OCI-LY3 (cell line): Measurements from ENCODE around the gene CCDC40.

ENCODE experiments used
- H2AFZ ChIP-seq: fragments of 200-600, 300-600 bp; shearing (Covaris generic); 2 replicates; pipeline ENCODE4 v1.6.0; 2014; ENCODE audit warnings: antibody characterized with exemption, low read depth, low read length
- H3K27ac ChIP-seq: fragments of 200-600, 300-600 bp; sonication (generic); 2 replicates; pipeline ENCODE4 v1.5.1; 2014; ENCODE audit warnings: mild to moderate bottlenecking, low read length, moderate library complexity, mixed read lengths
- H3K27me3 ChIP-seq: fragments of 200-600, 300-600 bp; sonication (generic); 2 replicates; pipeline ENCODE4 v1.6.1; 2014; ENCODE audit warnings: low read depth, low read length, mixed read lengths
- H3K36me3 ChIP-seq: fragments of 200-600, 300-600 bp; sonication (generic); replicated peaks from 2 replicates; pipeline ENCODE3; 2014; ENCODE audit warnings: low read depth, low read length, mixed read lengths
- H3K4me1 ChIP-seq: fragments of 300-600, 200-600 bp; sonication (generic); 2 replicates; pipeline ENCODE4 v1.6.1; 2014; ENCODE audit warnings: low read length, mixed read lengths
- H3K4me2 ChIP-seq: fragments of 200-600, 300-600 bp; sonication (generic); 2 replicates; pipeline ENCODE4 v1.6.1; 2014; ENCODE audit warnings: low read length, mixed read lengths
- H3K4me3 ChIP-seq: fragments of 300-600, 200-600 bp; sonication (generic); 2 replicates; pipeline ENCODE4 v1.5.1; 2014; ENCODE audit warnings: antibody characterized with exemption, mild to moderate bottlenecking, low read length, moderate library complexity
- H3K79me2 ChIP-seq: fragments of 300-600, 200-600 bp; shearing (Covaris generic); 2 replicates; pipeline ENCODE4 v1.6.1; 2014; ENCODE audit warnings: mild to moderate bottlenecking, low read length, mixed read lengths
- H3K9ac ChIP-seq: fragments of 300-600, 200-600 bp; shearing (Covaris generic); 2 replicates; pipeline ENCODE4 v1.6.0; 2014; ENCODE audit warnings: mild to moderate bottlenecking, low read length, moderate library complexity
- H3K9me3 ChIP-seq: fragments of 200-600, 300-600 bp; shearing (Covaris generic); 2 replicates; pipeline ENCODE4 v1.6.1; 2014; ENCODE audit warnings: low read length, mixed read lengths; ENCODE audit not compliant: insufficient read depth
- H4K20me1 ChIP-seq: fragments of 200-600, 300-600 bp; sonication (generic); 2 replicates; pipeline ENCODE4 v1.6.1; 2016; ENCODE audit warnings: low read length, mixed read lengths; ENCODE audit not compliant: insufficient read depth
- CTCF ChIP-seq: fragments of 200-600, 300-600 bp; sonication (generic); IDR thresholded peaks from 2 replicates; pipeline ENCODE4 v1.5.1; 2014; ENCODE audit warnings: antibody characterized with exemption, low read length, low read depth
- EZH2phosphoT487 ChIP-seq: fragments of 200-600 bp; shearing (Covaris generic); IDR thresholded peaks from 2 replicates; pipeline ENCODE4 v1.6.1; 2018; ENCODE audit warnings: antibody characterized with exemption, mixed run types, low read depth

CCDC40 gene

GRCh38 chr17:79991140-79991923 is 45.1 kb upstream of the CCDC40 start:
- Histone ChIP-seq H3K36me3 (no peaks in the 10 kb centered on the region), H4K20me1 (no peaks in the 10 kb centered on the region), H3K9ac (peak overlapping the region; percentile 71; the same call in 1 of the 2 replicates), H3K79me2 (no peaks in the 10 kb centered on the region), H3K4me1 (peaks cover 35% of the 10 kb centered on the region), H2AFZ (no peak overlapping the region), H3K9me3 (no peaks in the 10 kb centered on the region), H3K4me3 (peak overlapping the region; percentile 74), H3K27me3 (no peaks in the 10 kb centered on the region; the same call in 1 of the 2 replicates), H3K27ac (no peak overlapping the region), H3K4me2 (peak overlapping the region; percentile 93)
- TF ChIP-seq CTCF (peak; percentile 40), EZH2phosphoT487 (no peak)

- Histone ChIP-seq H3K36me3 (no peaks in the 10 kb centered on the region), H3K4me2 (peak overlapping the region; percentile 86), H3K27ac (no peak overlapping the region), H3K4me3 (peak overlapping the region; percentile 67), H2AFZ (no peak overlapping the region), H3K27me3 (no peaks in the 10 kb centered on the region; the same call in 1 of the 2 replicates), H3K79me2 (no peaks in the 10 kb centered on the region), H3K4me1 (peaks cover 40% of the 10 kb centered on the region), H3K9ac (peak overlapping the region; percentile 71; the same call in 1 of the 2 replicates), H3K9me3 (no peaks in the 10 kb centered on the region), H4K20me1 (no peaks in the 10 kb centered on the region)
- TF ChIP-seq CTCF = no peak
- no peak for TF ChIP-seq EZH2phosphoT487
Observed at GRCh38 chr17:79991924-79992648, 44.4 kb upstream of the CCDC40 start.

- H3K27ac ChIP-seq = peak overlapping the region; percentile 75
- H3K9me3 ChIP-seq = no peaks in the 10 kb centered on the region
- peak overlapping the region; percentile 71 for H3K9ac ChIP-seq
- H3K36me3 ChIP-seq = no peaks in the 10 kb centered on the region
- H3K4me1 ChIP-seq = peaks cover 48% of the 10 kb centered on the region
- peak overlapping the region; percentile 86 for H3K4me2 ChIP-seq
- peak overlapping the region; percentile 49; the same call in 1 of the 2 replicates for H2AFZ ChIP-seq
- H4K20me1 ChIP-seq = no peaks in the 10 kb centered on the region
- H3K79me2 ChIP-seq = no peaks in the 10 kb centered on the region
- no peak for TF ChIP-seq EZH2phosphoT487
- no peak for TF ChIP-seq CTCF
- H3K27me3 ChIP-seq = no peaks in the 10 kb centered on the region; the same call in 1 of the 2 replicates
- H3K4me3 ChIP-seq = peak overlapping the region; percentile 67
Observed at GRCh38 chr17:79992649-79993389, 43.6 kb upstream of the CCDC40 start.
